WTC11 (cell line): Measurements from ENCODE around the gene MYO5C.

ENCODE experiments used
- MAX ChIP-seq: sonication (generic); formaldehyde crosslinking; IDR thresholded peaks from 2 replicates; pipeline ENCODE4 v1.8.0; 2022; ENCODE audit warnings: mild to moderate bottlenecking, missing genetic modification reagents
- ZNF317 ChIP-seq: sonication (generic); formaldehyde crosslinking; IDR thresholded peaks from 2 replicates; pipeline ENCODE4 v1.8.1; 2023; ENCODE audit warnings: low read depth, mild to moderate bottlenecking, moderate library complexity, missing genetic modification reagents, borderline replicate concordance

DNA sequence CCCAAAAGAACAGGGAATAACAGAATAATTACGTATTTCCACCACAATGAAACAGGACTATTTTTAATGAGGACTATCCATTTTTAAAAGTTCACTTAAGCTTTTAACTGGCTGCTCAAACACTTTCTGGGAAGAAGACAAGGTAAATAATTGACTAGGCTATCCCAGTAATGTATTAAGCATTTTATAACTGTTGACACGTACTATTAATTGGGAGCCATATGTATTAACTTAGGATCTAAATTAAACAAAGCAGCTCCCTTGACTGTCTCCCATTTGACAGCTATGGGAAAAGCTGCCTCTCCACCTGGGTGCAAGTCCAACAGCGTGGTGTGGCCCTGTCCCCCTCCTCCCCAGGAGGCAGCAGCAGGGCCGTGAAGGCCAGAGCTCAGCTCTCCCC lies 36.1 kb downstream of the MYO5C start:
- no peak for TF ChIP-seq MAX (CRISPR knock-in tag)
- TF ChIP-seq ZNF317 (CRISPR knock-in tag) = no peak
